GM12878 (cell line): ENCODE results near the gene DPP9. TPM values are rescaled to one million over a fixed set of nuclear protein-coding genes. Genes with fewer than 3 reads are reported as not detected.
A peak's percentile ranks its signal among the peaks of the same experiment; 100 is the strongest.

Experiments used
- ASH2L ChIP-seq: fragments of 300-600, 200-600 bp; sonication (generic); IDR thresholded peaks from 2 replicates; pipeline ENCODE4 v1.6.1; 2017; ENCODE audit warnings: low read depth, mild to moderate bottlenecking, borderline replicate concordance
- CBFB ChIP-seq: IDR thresholded peaks from 2 replicates; pipeline ENCODE4 v1.6.1; 2016; ENCODE audit warnings: antibody characterized with exemption, low read depth
- ETV6 ChIP-seq, 2 experiments: fragments of 450-650 bp in 1 of 2; IDR thresholded peaks in 1 of 2; conservative IDR thresholded peaks in 1 of 2; 2 replicates each; pipeline ENCODE4 v1.6.1; 2014; ENCODE audit warnings: antibody characterized with exemption in 1 of 2, borderline replicate concordance in 1 of 2, low read depth in 1 of 2, mild to moderate bottlenecking in 1 of 2, moderate library complexity in 1 of 2
- KDM1A ChIP-seq: fragments of 200-600 bp; sonication (generic); IDR thresholded peaks from 2 replicates; pipeline ENCODE4 v1.6.1; 2016; ENCODE audit warnings: borderline replicate concordance
- NFXL1 ChIP-seq: fragments of 450-650 bp; IDR thresholded peaks from 2 replicates; pipeline ENCODE4 v1.6.1; 2017; ENCODE audit warnings: antibody characterized with exemption, mild to moderate bottlenecking, borderline replicate concordance
- REST ChIP-seq: IDR thresholded peaks from 2 replicates; pipeline ENCODE4 v1.6.1; 2012; ENCODE audit warnings: mild to moderate bottlenecking, low read depth, low read length
- SREBF1 ChIP-seq: IDR thresholded peaks from 2 replicates; pipeline ENCODE4 v1.6.1; 2012; ENCODE audit warnings: mild to moderate bottlenecking, low read length
- TBL1XR1 ChIP-seq: IDR thresholded peaks from 2 replicates; pipeline ENCODE4 v1.6.1; 2012; ENCODE audit warnings: low read depth, low read length, improper control_type of control experiment
- ZBTB40 ChIP-seq: fragments of 450-650 bp; IDR thresholded peaks from 2 replicates; pipeline ENCODE4 v1.6.1; 2016; ENCODE audit warnings: mild to moderate bottlenecking, moderate library complexity, borderline replicate concordance
- ZNF622 ChIP-seq: fragments of 450-650 bp; IDR thresholded peaks from 2 replicates; pipeline ENCODE4 v1.6.1; 2017; ENCODE audit warnings: mild to moderate bottlenecking, inconsistent platforms
- ZZZ3 ChIP-seq: IDR thresholded peaks from 2 replicates; pipeline ENCODE4 v1.6.1; 2011; ENCODE audit warnings: low read depth; ENCODE audit not compliant: control insufficient read depth, insufficient read length
- polyA plus RNA-seq, 11 experiments: library from polyadenylated mRNA; depleted of rRNA in 4 of 11; unstranded in 6 of 11; stranded (reverse) in 5 of 11; fragments of >200 nt; fragmentation: Nextera tagmentation in 4 of 11; fragmentation: Illumina TruSeq in 1 of 11; extraction: Ambion mirVana in 4 of 11; extraction: Trizol in 1 of 11; gene quantifications; 1 replicate in 1 of 11; 2 replicates in 10 of 11; pipeline versions ENCODE4 v1.2.1 to v1.2.3, GENCODE V29; 2011 to 2016; ENCODE audit warnings: inconsistent platforms in 2 of 11, missing spikeins in 2 of 11, low read depth in 1 of 11
- total RNA-seq, 4 experiments: library from RNA; depleted of rRNA in 3 of 4; stranded (reverse); fragments of >200 nt in 3 of 4; fragmentation: Illumina TruSeq in 1 of 4; extraction: Trizol in 1 of 4; gene quantifications; 2 replicates each; pipeline versions ENCODE4 v1.2.1 to v1.2.3, GENCODE V29; 2013 to 2021
- TF ChIP-seq, protein P1 (sequence below): fragments of 450-650 bp; IDR thresholded peaks from 2 replicates; pipeline ENCODE4 v1.6.1; 2017; ENCODE audit warnings: mild to moderate bottlenecking
- TF ChIP-seq, protein P2 (sequence below): fragments of 450-650 bp; IDR thresholded peaks from 2 replicates; pipeline ENCODE4 v1.6.1; 2018; ENCODE audit warnings: borderline replicate concordance, mild to moderate bottlenecking; ENCODE audit not compliant: partially characterized antibody

DPP9 gene
- total and polyA plus RNA-seq, 10 of the 15 experiments (the other 5 are each of a cell fraction or from before 2014, with no cell fraction given) = 0.64 to 58.6 (median 27.6) TPM

DNA sequence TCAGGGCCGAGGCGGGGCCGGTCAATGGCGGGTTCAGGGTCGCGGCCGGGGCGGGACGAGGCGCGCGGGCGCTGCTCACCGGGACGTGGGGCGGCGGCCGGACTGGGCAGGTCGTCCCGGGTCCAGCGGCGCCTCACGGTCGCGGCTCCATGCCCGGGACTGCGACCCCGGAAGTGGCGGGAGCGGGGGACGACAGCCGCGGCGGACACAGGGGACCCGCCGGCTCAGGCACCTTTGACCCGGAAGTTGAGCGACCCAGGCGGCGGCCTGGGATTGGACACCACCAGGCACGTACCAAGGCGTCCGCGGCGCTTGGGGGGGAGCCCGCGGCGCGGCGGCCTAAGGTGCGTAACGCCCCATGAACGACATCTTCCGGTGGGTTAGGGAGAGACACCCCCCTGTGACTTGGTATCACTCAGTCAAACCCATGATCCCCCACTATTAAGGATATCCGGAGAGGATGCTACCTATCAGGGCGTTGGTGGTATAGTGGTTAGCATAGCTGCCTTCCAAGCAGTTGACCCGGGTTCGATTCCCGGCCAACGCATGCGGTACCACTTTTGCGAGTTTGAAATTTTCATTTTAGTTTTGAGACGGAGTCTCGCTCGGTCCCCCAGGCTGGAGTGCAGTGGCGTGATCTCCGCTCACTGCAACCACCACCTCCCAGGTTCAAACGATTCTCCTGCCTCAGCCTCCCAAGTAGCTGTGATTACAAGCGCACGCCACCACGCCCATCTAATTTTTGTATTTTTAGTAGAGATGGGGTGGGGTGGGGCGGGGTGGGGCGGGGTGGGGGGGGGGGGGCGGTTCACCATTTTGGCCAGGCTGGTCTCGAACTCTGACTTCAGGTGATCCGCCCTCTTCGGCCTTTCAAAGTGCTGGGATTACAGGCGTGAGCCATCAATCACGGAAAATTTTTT, at the start of gene DPP9 (continued):
- TF ChIP-seq KDM1A (0 out of 2 replicates have a peak, but pooled peaks have one; percentile 83), REST (no peak), NFXL1 (0 out of 2 replicates have a peak, but pooled peaks have one; percentile 72), ASH2L (peak; percentile 85; the same call in 1 of the 2 replicates), TBL1XR1 (peak; percentile 98), CBFB (peak; percentile 91), ZBTB40 (peak; percentile 96), ETV6 (conservative IDR thresholded peaks at IDR 0.05 in 1 of 2, IDR thresholded peaks at IDR 0.05 in 1 of 2; ENCODE audit: borderline replicate concordance in 1 of 2, low read depth in 1 of 2) (0 out of 4 replicates have a peak, but pooled peaks of 1 of the 2 experiments have one; percentile 35), ZZZ3 (no peak), SREBF1 (peak; percentile 99), ZNF622 (no peak)
- TF ChIP-seq, protein P1, sequence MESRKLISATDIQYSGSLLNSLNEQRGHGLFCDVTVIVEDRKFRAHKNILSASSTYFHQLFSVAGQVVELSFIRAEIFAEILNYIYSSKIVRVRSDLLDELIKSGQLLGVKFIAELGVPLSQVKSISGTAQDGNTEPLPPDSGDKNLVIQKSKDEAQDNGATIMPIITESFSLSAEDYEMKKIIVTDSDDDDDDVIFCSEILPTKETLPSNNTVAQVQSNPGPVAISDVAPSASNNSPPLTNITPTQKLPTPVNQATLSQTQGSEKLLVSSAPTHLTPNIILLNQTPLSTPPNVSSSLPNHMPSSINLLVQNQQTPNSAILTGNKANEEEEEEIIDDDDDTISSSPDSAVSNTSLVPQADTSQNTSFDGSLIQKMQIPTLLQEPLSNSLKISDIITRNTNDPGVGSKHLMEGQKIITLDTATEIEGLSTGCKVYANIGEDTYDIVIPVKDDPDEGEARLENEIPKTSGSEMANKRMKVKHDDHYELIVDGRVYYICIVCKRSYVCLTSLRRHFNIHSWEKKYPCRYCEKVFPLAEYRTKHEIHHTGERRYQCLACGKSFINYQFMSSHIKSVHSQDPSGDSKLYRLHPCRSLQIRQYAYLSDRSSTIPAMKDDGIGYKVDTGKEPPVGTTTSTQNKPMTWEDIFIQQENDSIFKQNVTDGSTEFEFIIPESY = peak; percentile 42; the same call in 1 of the 2 replicates
- TF ChIP-seq, protein P2, sequence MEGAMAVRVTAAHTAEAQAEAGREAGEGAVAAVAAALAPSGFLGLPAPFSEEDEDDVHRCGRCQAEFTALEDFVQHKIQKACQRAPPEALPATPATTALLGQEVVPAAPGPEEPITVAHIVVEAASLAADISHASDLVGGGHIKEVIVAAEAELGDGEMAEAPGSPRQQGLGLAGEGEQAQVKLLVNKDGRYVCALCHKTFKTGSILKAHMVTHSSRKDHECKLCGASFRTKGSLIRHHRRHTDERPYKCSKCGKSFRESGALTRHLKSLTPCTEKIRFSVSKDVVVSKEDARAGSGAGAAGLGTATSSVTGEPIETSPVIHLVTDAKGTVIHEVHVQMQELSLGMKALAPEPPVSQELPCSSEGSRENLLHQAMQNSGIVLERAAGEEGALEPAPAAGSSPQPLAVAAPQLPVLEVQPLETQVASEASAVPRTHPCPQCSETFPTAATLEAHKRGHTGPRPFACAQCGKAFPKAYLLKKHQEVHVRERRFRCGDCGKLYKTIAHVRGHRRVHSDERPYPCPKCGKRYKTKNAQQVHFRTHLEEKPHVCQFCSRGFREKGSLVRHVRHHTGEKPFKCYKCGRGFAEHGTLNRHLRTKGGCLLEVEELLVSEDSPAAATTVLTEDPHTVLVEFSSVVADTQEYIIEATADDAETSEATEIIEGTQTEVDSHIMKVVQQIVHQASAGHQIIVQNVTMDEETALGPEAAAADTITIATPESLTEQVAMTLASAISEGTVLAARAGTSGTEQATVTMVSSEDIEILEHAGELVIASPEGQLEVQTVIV = peak; percentile 90
